HG02678 (cell line): ENCODE data around the gene TRIM63.

Experiments used
- ATAC-seq: cut with Tn5 transposase; IDR thresholded peaks from one replicate; pipeline ENCODE4 v1.9.1; 2021; ENCODE audit warnings: mild to moderate bottlenecking, moderate library complexity; ENCODE audit not compliant: unreplicated experiment

Gene TRIM63

GRCh38 chr1:26019641-26020315, 47.7 kb downstream of the TRIM63 start:
- ATAC-seq = no peak

DNA sequence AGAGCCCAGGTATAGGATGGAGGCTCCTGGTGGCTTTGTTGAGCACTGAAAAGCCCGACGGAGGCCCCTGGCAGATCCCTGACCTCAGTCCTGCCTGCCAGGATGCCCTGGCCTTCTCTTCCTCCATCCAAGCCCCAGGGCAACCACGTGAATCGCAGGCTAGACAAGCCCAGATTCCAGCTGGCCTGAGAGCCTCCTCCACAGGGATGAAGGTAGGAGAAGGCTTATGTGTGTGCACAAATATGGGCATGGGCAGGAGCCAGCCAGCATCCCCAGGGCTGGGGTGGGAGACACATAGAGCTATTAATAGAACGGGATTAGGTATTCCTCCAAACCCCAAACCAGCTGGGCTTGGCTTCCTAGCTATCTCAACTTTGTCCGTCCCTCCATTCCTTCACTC, 49.8 kb downstream of the TRIM63 start:
- no peak for ATAC-seq

- no peak for ATAC-seq
These were observed 50.4 kb downstream of the TRIM63 start for GRCh38 chr1:26016953-26017545.

DNA sequence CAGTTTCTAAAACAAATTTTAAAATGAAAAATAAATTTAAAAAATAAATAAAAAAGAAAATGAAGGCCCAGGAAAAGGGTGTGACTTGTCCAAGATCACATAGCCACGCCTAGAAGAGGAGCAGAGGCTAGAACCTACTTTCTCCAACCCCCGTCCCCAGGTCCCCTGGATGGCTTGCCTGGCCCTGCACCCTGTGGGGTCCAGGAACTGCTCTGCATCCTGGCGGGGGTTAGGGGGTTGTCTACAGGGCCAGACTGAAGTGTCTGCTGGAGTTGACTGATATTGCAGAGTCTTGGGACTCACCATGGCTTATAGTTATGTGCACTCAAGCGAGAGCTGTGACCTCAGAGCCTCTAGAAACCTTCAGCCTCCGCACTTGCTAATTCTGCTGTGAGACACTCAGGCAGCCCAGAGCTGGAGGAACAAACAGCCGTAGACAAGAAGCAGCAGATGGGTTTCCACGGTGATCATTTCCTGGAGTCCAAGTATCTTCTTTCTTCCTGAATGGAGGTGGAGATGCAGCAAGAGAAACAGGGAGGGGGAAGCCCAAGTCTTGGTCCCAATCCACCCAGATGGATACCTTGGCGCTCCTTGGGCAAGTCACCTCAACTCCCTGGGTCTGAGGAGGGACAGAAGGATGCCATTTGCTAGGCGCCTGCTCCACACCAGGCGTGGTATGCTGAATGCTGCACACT, 51.0 kb downstream of the TRIM63 start:
- ATAC-seq = no peak

- no peak for ATAC-seq
These were observed 52.1 kb downstream of the TRIM63 start for GRCh38 chr1:26015358-26015757.

DNA sequence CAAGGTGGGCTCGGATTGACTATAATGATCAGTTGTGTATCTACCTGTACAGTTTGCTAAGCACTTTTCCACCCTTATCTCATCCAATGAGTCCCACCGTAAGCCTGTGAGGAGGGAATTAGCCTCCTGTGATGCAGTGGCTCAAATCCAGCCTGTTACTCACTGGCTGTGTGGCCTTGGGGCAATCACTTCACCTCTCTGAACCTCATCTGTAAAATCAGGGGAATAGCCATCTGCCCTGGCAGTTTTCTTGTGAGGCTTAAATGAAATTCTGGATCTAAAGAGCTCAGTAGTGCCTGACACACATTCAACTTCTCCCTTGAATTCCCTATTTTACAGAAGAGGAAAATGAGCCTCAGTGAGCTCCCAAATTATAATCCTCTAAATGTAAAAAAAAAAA, 53.3 kb downstream of the TRIM63 start:
- ATAC-seq = no peak

DNA sequence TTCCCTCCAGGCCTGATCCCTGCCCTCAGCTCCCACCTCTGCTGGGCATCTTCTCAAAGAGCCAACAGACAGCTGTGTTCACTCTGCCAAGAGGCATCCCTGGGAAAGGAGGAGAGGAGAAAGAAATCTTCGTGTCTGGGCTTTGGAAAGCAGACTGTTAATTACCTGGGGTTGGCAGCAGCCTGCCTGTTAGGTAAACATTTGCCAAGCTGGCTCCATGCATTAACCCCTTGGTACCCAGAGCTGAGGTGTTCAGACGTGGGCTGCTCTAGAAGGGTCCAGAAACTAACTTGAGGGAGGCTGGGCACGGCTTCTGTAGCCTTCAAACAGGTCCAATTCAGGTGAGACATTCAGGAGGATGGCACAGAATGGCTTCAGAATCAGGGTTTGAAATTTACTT, 54.6 kb downstream of the TRIM63 start:
- no peak for ATAC-seq

GRCh38 chr1:26010825-26011224, 56.6 kb downstream of the TRIM63 start:
- no peak for ATAC-seq

GRCh38 chr1:26009796-26010447, 57.5 kb downstream of the TRIM63 start:
- no peak for ATAC-seq

- no peak for ATAC-seq
These were observed 60.7 kb downstream of the TRIM63 start for GRCh38 chr1:26006710-26007109.

DNA sequence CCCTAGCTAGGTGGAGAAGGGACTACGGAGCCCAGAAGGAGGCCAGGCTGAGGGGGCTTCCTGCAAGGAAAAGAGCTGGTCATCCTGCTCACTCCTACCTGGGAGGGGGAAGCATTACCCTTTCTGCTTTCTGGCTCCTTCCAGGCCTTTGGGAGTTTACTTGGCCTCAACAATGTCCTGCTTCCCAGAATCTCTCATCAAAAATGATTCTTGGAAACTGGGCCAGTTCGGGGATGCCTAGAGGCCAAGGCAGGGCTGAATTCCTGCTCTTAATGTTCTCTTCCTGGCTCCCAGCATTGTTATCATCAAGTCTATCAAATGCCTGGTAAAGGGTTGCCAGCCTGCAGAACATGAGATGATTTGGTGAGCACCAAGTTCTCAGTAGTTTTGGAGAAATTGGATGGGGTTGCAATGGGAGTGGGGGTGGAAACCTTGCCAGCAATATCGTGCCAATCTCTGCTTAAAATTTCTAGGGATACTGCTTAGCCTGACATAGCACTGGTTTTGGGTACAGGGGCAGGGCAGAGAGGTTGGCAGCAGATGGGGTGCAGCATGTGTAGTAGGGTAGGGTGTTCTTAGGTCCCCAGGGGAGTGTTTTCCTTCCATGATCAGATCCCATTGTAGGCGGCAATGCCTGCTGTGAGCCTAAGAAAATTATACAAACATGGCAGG, 61.9 kb downstream of the TRIM63 start:
- no peak for ATAC-seq

GRCh38 chr1:26003756-26004155, 63.7 kb downstream of the TRIM63 start:
- no peak for ATAC-seq

- ATAC-seq = no peak
These were observed 64.2 kb downstream of the TRIM63 start for GRCh38 chr1:26003262-26003661.
